WTC11 (cell line): ENCODE data around the gene CBY3.
"Not testable (repeated sequence)": the region's sequence is repeated elsewhere in the genome, so short reads cannot be mapped to it uniquely, and the experiment has no call there.

Experiments
- CREB1 ChIP-seq: sonication (generic); formaldehyde crosslinking; IDR thresholded peaks from 2 replicates; pipeline ENCODE4 v1.8.0; 2023; ENCODE audit warnings: mild to moderate bottlenecking, missing genetic modification reagents
- E2F5 ChIP-seq: sonication (generic); formaldehyde crosslinking; IDR thresholded peaks from 2 replicates; pipeline ENCODE4 v1.8.1; 2022; ENCODE audit warnings: mild to moderate bottlenecking, moderate library complexity, missing genetic modification reagents
- ELF4 ChIP-seq: sonication (generic); formaldehyde crosslinking; IDR thresholded peaks from 2 replicates; pipeline ENCODE4 v1.8.1; 2022; ENCODE audit warnings: low read depth, mild to moderate bottlenecking, moderate library complexity, missing genetic modification reagents
- JAZF1 ChIP-seq: fragments of 250-450 bp; sonication (Bioruptor Pico); IDR thresholded peaks from 2 replicates; pipeline ENCODE4 v1.9.0; 2021; ENCODE audit warnings: moderate library complexity, mild to moderate bottlenecking, inconsistent platforms
- MLX ChIP-seq: sonication (generic); formaldehyde crosslinking; IDR thresholded peaks from 2 replicates; pipeline ENCODE4 v1.8.1; 2023; ENCODE audit warnings: mild to moderate bottlenecking, missing genetic modification reagents, moderate library complexity
- NR2C2 ChIP-seq: sonication (generic); formaldehyde crosslinking; IDR thresholded peaks from 2 replicates; pipeline ENCODE4 v1.8.0; 2022; ENCODE audit warnings: mild to moderate bottlenecking, missing genetic modification reagents
- PRDM15 ChIP-seq: sonication (generic); formaldehyde crosslinking; IDR thresholded peaks from 2 replicates; pipeline ENCODE4 v1.8.0; 2022; ENCODE audit warnings: missing genetic modification reagents
- PREB ChIP-seq: sonication (generic); formaldehyde crosslinking; IDR thresholded peaks from 2 replicates; pipeline ENCODE4 v1.8.1; 2022; ENCODE audit warnings: mild to moderate bottlenecking, missing genetic modification reagents, moderate library complexity, borderline replicate concordance
- SMAD3 ChIP-seq: sonication (generic); formaldehyde crosslinking; IDR thresholded peaks from 2 replicates; pipeline ENCODE4 v1.8.0; 2022; ENCODE audit warnings: missing genetic modification reagents, mild to moderate bottlenecking, borderline replicate concordance
- SP1 ChIP-seq: sonication (generic); formaldehyde crosslinking; conservative IDR thresholded peaks from 2 replicates; pipeline ENCODE4 v1.8.1; 2022; ENCODE audit warnings: missing genetic modification reagents
- TEAD4 ChIP-seq: sonication (generic); formaldehyde crosslinking; IDR thresholded peaks from 2 replicates; pipeline ENCODE4 v1.8.0; 2022; ENCODE audit warnings: mild to moderate bottlenecking, missing genetic modification reagents
- ZNF671 ChIP-seq: fragments of 250-450 bp; sonication (Bioruptor Pico); IDR thresholded peaks from 2 replicates; pipeline ENCODE4 v1.8.0; 2021; ENCODE audit warnings: mild to moderate bottlenecking
- TF ChIP-seq, protein P1 (sequence below): fragments of 200-600 bp; IDR thresholded peaks from 2 replicates; pipeline ENCODE4 v1.8.0; 2022; ENCODE audit warnings: antibody characterized with exemption
- TF ChIP-seq, protein P2 (sequence below): fragments of 250-450 bp; sonication (Bioruptor Pico); IDR thresholded peaks from 2 replicates; pipeline ENCODE4 v1.9.0; 2021; ENCODE audit warnings: mild to moderate bottlenecking

DNA sequence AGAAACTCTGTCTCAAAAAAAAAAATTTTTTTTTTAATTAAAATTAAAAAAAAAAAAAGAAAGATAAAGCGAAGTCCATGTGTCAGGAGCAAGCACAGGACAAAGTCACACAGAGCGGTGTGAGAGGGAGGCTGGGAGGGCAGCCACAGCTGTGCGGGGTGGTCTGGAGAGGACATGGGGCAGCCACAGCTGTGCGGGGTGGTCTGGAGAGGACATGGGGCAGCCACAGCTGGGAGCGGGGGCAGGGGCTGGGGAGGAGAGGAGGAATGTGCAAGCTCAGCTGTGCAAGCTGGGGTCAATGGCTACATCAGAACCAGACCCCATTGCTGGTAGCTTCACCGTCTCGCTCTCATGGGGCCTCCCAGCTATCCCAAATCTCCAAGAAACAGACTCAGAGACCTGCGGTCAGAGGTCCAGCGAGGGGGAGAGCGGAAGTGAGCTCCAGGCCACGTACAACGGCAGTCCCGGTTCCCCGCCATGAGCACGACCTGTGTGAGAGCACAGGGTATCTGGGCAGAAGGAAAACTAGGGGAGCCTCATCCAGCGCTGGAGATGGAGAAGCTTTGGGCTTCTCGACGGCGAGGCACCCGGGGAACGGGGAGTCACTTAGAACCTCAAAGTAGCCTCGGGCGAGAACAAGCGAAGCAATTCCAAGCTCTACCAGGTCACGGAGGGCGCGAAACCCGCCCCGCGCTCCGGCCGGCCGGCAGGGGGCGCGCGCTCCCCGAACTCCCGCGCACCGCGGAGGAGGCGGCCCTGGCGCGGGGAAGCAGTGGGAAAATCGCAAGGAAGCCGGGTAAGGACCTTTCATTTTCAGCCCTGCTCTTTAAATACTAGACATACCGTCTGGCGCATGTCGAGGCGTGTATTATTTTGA lies 23.3 kb downstream of the CBY3 start:
- not testable (repeated sequence) for TF ChIP-seq PREB (CRISPR knock-in tag); SMAD3 (CRISPR knock-in tag); ZNF671 (CRISPR knock-in tag); E2F5 (CRISPR knock-in tag); JAZF1 (CRISPR knock-in tag); TEAD4; NR2C2 (CRISPR knock-in tag); PRDM15 (CRISPR knock-in tag); MLX (CRISPR knock-in tag); ELF4; SP1 (CRISPR knock-in tag); CREB1 (CRISPR knock-in tag)
- TF ChIP-seq, protein P1, sequence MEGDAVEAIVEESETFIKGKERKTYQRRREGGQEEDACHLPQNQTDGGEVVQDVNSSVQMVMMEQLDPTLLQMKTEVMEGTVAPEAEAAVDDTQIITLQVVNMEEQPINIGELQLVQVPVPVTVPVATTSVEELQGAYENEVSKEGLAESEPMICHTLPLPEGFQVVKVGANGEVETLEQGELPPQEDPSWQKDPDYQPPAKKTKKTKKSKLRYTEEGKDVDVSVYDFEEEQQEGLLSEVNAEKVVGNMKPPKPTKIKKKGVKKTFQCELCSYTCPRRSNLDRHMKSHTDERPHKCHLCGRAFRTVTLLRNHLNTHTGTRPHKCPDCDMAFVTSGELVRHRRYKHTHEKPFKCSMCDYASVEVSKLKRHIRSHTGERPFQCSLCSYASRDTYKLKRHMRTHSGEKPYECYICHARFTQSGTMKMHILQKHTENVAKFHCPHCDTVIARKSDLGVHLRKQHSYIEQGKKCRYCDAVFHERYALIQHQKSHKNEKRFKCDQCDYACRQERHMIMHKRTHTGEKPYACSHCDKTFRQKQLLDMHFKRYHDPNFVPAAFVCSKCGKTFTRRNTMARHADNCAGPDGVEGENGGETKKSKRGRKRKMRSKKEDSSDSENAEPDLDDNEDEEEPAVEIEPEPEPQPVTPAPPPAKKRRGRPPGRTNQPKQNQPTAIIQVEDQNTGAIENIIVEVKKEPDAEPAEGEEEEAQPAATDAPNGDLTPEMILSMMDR = not testable (repeated sequence)
- TF ChIP-seq, protein P2, sequence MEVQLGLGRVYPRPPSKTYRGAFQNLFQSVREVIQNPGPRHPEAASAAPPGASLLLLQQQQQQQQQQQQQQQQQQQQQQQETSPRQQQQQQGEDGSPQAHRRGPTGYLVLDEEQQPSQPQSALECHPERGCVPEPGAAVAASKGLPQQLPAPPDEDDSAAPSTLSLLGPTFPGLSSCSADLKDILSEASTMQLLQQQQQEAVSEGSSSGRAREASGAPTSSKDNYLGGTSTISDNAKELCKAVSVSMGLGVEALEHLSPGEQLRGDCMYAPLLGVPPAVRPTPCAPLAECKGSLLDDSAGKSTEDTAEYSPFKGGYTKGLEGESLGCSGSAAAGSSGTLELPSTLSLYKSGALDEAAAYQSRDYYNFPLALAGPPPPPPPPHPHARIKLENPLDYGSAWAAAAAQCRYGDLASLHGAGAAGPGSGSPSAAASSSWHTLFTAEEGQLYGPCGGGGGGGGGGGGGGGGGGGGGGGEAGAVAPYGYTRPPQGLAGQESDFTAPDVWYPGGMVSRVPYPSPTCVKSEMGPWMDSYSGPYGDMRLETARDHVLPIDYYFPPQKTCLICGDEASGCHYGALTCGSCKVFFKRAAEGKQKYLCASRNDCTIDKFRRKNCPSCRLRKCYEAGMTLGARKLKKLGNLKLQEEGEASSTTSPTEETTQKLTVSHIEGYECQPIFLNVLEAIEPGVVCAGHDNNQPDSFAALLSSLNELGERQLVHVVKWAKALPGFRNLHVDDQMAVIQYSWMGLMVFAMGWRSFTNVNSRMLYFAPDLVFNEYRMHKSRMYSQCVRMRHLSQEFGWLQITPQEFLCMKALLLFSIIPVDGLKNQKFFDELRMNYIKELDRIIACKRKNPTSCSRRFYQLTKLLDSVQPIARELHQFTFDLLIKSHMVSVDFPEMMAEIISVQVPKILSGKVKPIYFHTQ (CRISPR knock-in tag) = not testable (repeated sequence)
